Stomach (tissue), 4 donors: ENCODE data around the gene RRAGC.

Experiments
- CTCF ChIP-seq, 7 experiments: fragments of 450-650 bp in 4 of 7; fragments of 200-600 bp in 3 of 7; sonication (generic) in 3 of 7; IDR thresholded peaks; one replicate each; pipeline ENCODE4 v1.5.1; 2016 to 2019; ENCODE audit warnings: antibody characterized with exemption in 7 of 7, control low read depth in 2 of 7, mild to moderate bottlenecking in 1 of 7
- POLR2A ChIP-seq, 4 donors: fragments of 450-650 bp; IDR thresholded peaks; one replicate each; pipeline ENCODE4 v1.6.1; 2016; ENCODE audit warnings: antibody characterized with exemption in 4 of 4, control low read depth in 2 of 4, mild to moderate bottlenecking in 1 of 4, moderate library complexity in 1 of 4
- POLR2AphosphoS5 ChIP-seq, 3 donors: sonication (generic); formaldehyde crosslinking; IDR thresholded peaks; one replicate each; pipeline ENCODE4 v1.6.1; 2016; ENCODE audit warnings: antibody characterized with exemption in 3 of 3

DNA sequence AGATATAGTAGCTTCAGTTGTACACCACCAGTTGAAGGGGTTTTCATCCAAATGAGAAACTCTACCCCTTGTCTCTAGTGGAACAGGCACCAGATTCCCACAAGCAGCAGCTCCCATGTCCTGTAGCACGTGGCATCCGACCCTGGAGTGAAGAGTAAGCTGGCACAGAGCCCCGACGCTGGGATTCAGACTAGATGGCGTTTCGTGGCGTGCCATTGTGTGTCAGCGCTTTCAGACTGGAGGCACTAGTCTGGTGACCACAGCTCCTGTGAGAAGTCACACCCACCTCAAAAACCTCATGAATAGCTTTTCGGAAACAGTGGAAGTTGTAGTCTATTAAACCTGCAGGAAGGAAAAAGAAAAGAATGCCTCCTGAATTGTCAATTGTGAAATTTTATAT lies 20.2 kb downstream of the RRAGC start:
- no peak for TF ChIP-seq CTCF (IDR thresholded peaks at IDR 0.05)
- no peak for TF ChIP-seq POLR2A (IDR thresholded peaks at IDR 0.05)
- no peak for TF ChIP-seq POLR2AphosphoS5 (IDR thresholded peaks at IDR 0.05)
